ENCODE data around the gene KNCN. TPM values are rescaled to one million over a fixed set of nuclear protein-coding genes. Genes with fewer than 3 reads are reported as not detected.

The KNCN gene
- total RNA-seq, 1 experiment from 2014 or later, result not detected

DNA sequence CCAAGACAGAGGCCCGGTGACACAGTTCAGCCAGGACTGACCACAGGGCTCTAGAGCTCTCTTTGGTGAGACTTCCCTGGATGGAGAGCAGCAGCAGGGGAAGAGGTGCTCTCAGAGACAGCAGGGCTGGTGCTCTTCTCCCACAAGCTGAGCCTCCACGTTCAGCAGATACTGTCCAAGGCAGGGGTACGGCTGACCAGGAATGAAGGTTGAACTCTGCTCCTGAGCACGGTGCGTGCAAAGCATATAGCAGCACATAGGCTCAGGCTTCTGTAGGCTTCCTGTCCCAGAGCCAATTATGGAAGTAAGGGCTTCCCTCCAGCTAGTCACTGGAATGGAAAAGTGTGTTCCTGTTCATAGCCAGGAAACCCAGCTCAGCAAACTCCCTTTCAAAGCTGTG is 37.9 kb downstream of the KNCN start:
- H3K4me1 ChIP-seq (ENCODE audit: insufficient read depth, low read length), result peaks cover 7% of the 10 kb centered on the region; the same call in 1 of the 2 replicates
- H2BK12ac ChIP-seq (ENCODE audit: insufficient read length, low read depth, low read length), result no peak overlapping the region
- H4K8ac ChIP-seq (replicated peaks; ENCODE audit: insufficient read length, low read depth, low read length), result no peak overlapping the region
- H2AFZ ChIP-seq (ENCODE audit: low read length), result no peak overlapping the region
- H3K23me2 ChIP-seq (ENCODE audit: insufficient read length, low read depth, low read length, poor library complexity, severe bottlenecking), result no peaks in the 10 kb centered on the region
- no CpG with 5 or more reads among the region's 5 CpGs for WGBS (ENCODE audit: extremely low coverage, insufficient read length, low lambda C conversion rate)
- H3K27ac ChIP-seq (ENCODE audit: insufficient read length, low read depth, low read length), result no peak overlapping the region
- H3K27me3 Mint-ChIP-seq (ENCODE audit: low read depth), result peaks cover 55% of the 10 kb centered on the region
- no peak overlapping the region for H3T11ph ChIP-seq (ENCODE audit: low read length)
- H3K9ac ChIP-seq (ENCODE audit: extremely low read depth, insufficient read length, low read length), result no peak overlapping the region
- no peak overlapping the region for H2BK15ac ChIP-seq (ENCODE audit: low read depth, low read length)
- H2BK120ac ChIP-seq (ENCODE audit: low read depth, low read length, poor library complexity, severe bottlenecking), result no peak overlapping the region
- peaks cover 62 to 67% of the 10 kb centered on the region in 2 experiments for H3K4me1 Mint-ChIP-seq
- H3K27ac Mint-ChIP-seq, result no peak overlapping the region
- no peak overlapping the region for H3K56ac ChIP-seq (ENCODE audit: insufficient read length, low read depth, low read length)
- no peak overlapping the region for H3K23ac ChIP-seq (ENCODE audit: insufficient read length, low read depth, low read length)
- TF ChIP-seq, protein P1, sequence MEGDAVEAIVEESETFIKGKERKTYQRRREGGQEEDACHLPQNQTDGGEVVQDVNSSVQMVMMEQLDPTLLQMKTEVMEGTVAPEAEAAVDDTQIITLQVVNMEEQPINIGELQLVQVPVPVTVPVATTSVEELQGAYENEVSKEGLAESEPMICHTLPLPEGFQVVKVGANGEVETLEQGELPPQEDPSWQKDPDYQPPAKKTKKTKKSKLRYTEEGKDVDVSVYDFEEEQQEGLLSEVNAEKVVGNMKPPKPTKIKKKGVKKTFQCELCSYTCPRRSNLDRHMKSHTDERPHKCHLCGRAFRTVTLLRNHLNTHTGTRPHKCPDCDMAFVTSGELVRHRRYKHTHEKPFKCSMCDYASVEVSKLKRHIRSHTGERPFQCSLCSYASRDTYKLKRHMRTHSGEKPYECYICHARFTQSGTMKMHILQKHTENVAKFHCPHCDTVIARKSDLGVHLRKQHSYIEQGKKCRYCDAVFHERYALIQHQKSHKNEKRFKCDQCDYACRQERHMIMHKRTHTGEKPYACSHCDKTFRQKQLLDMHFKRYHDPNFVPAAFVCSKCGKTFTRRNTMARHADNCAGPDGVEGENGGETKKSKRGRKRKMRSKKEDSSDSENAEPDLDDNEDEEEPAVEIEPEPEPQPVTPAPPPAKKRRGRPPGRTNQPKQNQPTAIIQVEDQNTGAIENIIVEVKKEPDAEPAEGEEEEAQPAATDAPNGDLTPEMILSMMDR (conservative IDR thresholded peaks at IDR 0.05), result no peak
- H4K20me1 ChIP-seq (ENCODE audit: control insufficient read depth, insufficient read depth, insufficient read length), result no peaks in the 10 kb centered on the region
- no peak overlapping the region for H4K91ac ChIP-seq (ENCODE audit: insufficient read length, low read depth, low read length)
- no peaks in the 10 kb centered on the region for H3K79me1 ChIP-seq (ENCODE audit: insufficient read depth, low read depth, low read length, poor library complexity, severe bottlenecking)
- no peaks in the 10 kb centered on the region; a peak in 1 of 5 replicates for H3K9me3 Mint-ChIP-seq
- DNase-seq, result no peak
- H4K5ac ChIP-seq (ENCODE audit: insufficient read length, low read depth, low read length), result no peak overlapping the region
- no peaks in the 10 kb centered on the region for H3K9me3 ChIP-seq (ENCODE audit: control insufficient read depth, low read depth, low read length)
- no peak overlapping the region for H2BK5ac ChIP-seq (ENCODE audit: insufficient read length, low read length)
- no peak overlapping the region for H3K4me2 ChIP-seq (ENCODE audit: insufficient read depth, insufficient read length, low read length)
- no peak overlapping the region for H3K14ac ChIP-seq (ENCODE audit: insufficient read depth, low read length)
- no peak overlapping the region for H2BK20ac ChIP-seq (ENCODE audit: low read depth, low read length, poor library complexity, severe bottlenecking)
- H3K79me2 ChIP-seq (ENCODE audit: insufficient read depth, low read length), result no peaks in the 10 kb centered on the region
- no peak overlapping the region for H3K4ac ChIP-seq (ENCODE audit: low read depth, low read length)
- no peaks in the 10 kb centered on the region for H3K36me3 Mint-ChIP-seq (ENCODE audit: insufficient read depth in 1 of 3, low read depth in 3 of 3)
- no peaks in the 10 kb centered on the region for H3K27me3 ChIP-seq (ENCODE audit: insufficient read depth, low read length)
- H2AK5ac ChIP-seq (ENCODE audit: insufficient read length, low read length), result no peak overlapping the region
- no peak overlapping the region for H3K18ac ChIP-seq (ENCODE audit: insufficient read length, low read depth, low read length)
- no peak overlapping the region for H3K4me3 Mint-ChIP-seq
